Body of pancreas (tissue), 4 donors: Measurements from ENCODE around the gene CMPK2. TPM values are rescaled to one million over a fixed set of nuclear protein-coding genes. Genes with fewer than 3 reads are reported as not detected.

Experiments
- ATAC-seq: fragments of 150-250 bp; one replicate; pipeline ENCODE4 v1.9.1; 2016
- DNase-seq, 4 donors: peaks; one replicate each; pipeline ENCODE4 v3.0.0-alpha.2; 2019
- H3K27ac ChIP-seq, 4 donors: fragments of 200-600 bp; sonication (generic); 1 replicate in 3 of 4; 2 replicates in 1 of 4; pipeline versions ENCODE4 v1.5.1 to v1.6.1; 2016 to 2019; ENCODE audit warnings: mild to moderate bottlenecking in 1 of 4, mixed read lengths in 1 of 4, moderate library complexity in 1 of 4
- H3K27me3 ChIP-seq, 2 donors: fragments of 200-600 bp; sonication (generic); one replicate each; pipeline ENCODE4 v1.6.0; 2016; ENCODE audit warnings: mild to moderate bottlenecking in 1 of 2
- H3K36me3 ChIP-seq, 2 donors: fragments of 200-600 bp; sonication (generic); replicated peaks in 1 of 2; 2 replicates each; pipeline ENCODE4 v1.5.1; 2016; ENCODE audit warnings: low read depth in 2 of 2; ENCODE audit not compliant: insufficient read depth in 1 of 2
- H3K4me1 ChIP-seq: fragments of 200-600 bp; sonication (generic); one replicate; pipeline ENCODE4 v1.6.0; 2016
- H3K4me3 ChIP-seq, 2 donors: fragments of 200-600 bp; sonication (generic); 1 replicate in 1 of 2; 2 replicates in 1 of 2; pipeline ENCODE4 v1.5.1; 2016 to 2019
- H3K9me3 ChIP-seq, 3 donors: fragments of 200-600 bp; sonication (generic); 1 replicate in 2 of 3; 2 replicates in 1 of 3; pipeline ENCODE4 v1.5.1; 2016
- CTCF ChIP-seq, 7 experiments: fragments of 450-650 bp in 4 of 7; fragments of 200-600 bp in 3 of 7; sonication (generic) in 3 of 7; IDR thresholded peaks; one replicate each; pipeline ENCODE4 v1.5.1; 2016 to 2019; ENCODE audit warnings: antibody characterized with exemption in 7 of 7
- POLR2A ChIP-seq, 3 donors: fragments of 450-650 bp; IDR thresholded peaks; one replicate each; pipeline ENCODE4 v1.6.1; 2016; ENCODE audit warnings: antibody characterized with exemption in 3 of 3, mild to moderate bottlenecking in 2 of 3
- WGBS, 2 donors: methylation state at CpG; one replicate each; pipeline ENCODE4 v1.1.5; 2017; 5-methylcytosine and 5-hydroxymethylcytosine counted together
- intact Hi-C: fragments of 100-400 bp; cut with DNase I; formaldehyde crosslinking; loops from one replicate; pipeline ENCODE4 v1.15.1; 2023
- total RNA-seq, 2 donors: library from RNA; depleted of rRNA; stranded (reverse); fragments of >200 nt; gene quantifications; one replicate each; pipeline ENCODE4 v1.1.0, GENCODE V29; 2016

Gene CMPK2
- total RNA-seq, 2 donors from 2014 or later, result 6.7 to 6.9 TPM

- TF ChIP-seq POLR2A (IDR thresholded peaks at IDR 0.05), result no peak
- no peak for TF ChIP-seq CTCF (IDR thresholded peaks at IDR 0.05)
- H3K9me3 ChIP-seq, result no peaks in the 10 kb centered on the region
- 83 to 87% methylated on average over 7 of the region's 7 CpGs for WGBS, 2 donors
- no peaks in the 10 kb centered on the region for H3K36me3 ChIP-seq
- H3K4me3 ChIP-seq, result no peak overlapping the region
- ATAC-seq, result no peak
- peak overlapping the region in 1 of 4 donors; percentile 94 for H3K27ac ChIP-seq
- intact Hi-C loops, result no loop called here
- peaks cover 22% of the 10 kb centered on the region for H3K4me1 ChIP-seq
- no peaks in the 10 kb centered on the region for H3K27me3 ChIP-seq
- no peak for DNase-seq
Observed at GRCh38 chr2:6866982-6867381, 1.3 kb upstream of the CMPK2 start.

GRCh38 chr2:6866275-6866671, 566 bp upstream of the CMPK2 start:
- TF ChIP-seq POLR2A (IDR thresholded peaks at IDR 0.05) (no peak), CTCF (IDR thresholded peaks at IDR 0.05) (peak; percentile 25 to 59 (median 50))
- peaks cover 22% of the 10 kb centered on the region for H3K4me1 ChIP-seq
- no peaks in the 10 kb centered on the region for H3K27me3 ChIP-seq
- intact Hi-C loops, result no loop called here
- peak overlapping the region; percentile 82 to 94 (median 86) for H3K27ac ChIP-seq
- peak; percentile 64 for ATAC-seq
- peak overlapping the region; percentile 15 to 69 for H3K4me3 ChIP-seq
- H3K36me3 ChIP-seq, result no peaks in the 10 kb centered on the region
- WGBS, 2 donors, result 2 to 3% methylated on average over 9 of the region's 9 CpGs
- no peaks in the 10 kb centered on the region for H3K9me3 ChIP-seq
- peak; percentile 48 to 63 (median 56) for DNase-seq

- WGBS, 2 donors, result 4 to 25% methylated on average over 5 to 36 of the region's 37 CpGs
- H3K4me1 ChIP-seq, result peaks cover 22% of the 10 kb centered on the region
- intact Hi-C loops, result no loop called here
- H3K36me3 ChIP-seq, result no peaks in the 10 kb centered on the region
- no peaks in the 10 kb centered on the region for H3K27me3 ChIP-seq
- peak overlapping the region; percentile 82 to 94 (median 86) for H3K27ac ChIP-seq
- H3K9me3 ChIP-seq, result no peaks in the 10 kb centered on the region
- TF ChIP-seq POLR2A (IDR thresholded peaks at IDR 0.05) (no peak), CTCF (IDR thresholded peaks at IDR 0.05) (no peak)
- ATAC-seq (no peak), DNase-seq (peak in 2 of 4 donors; percentile 25 to 43)
- H3K4me3 ChIP-seq, result peak overlapping the region; percentile 15 to 69
Observed at GRCh38 chr2:6864923-6865345, 773 bp downstream of the CMPK2 start.

GRCh38 chr2:6864231-6864754, 1.4 kb downstream of the CMPK2 start:
- no peaks in the 10 kb centered on the region for H3K36me3 ChIP-seq
- no peak overlapping the region for H3K4me3 ChIP-seq
- H3K9me3 ChIP-seq, result no peaks in the 10 kb centered on the region
- peaks cover 22% of the 10 kb centered on the region for H3K4me1 ChIP-seq
- ATAC-seq, result no peak
- intact Hi-C loops, result no loop called here
- TF ChIP-seq CTCF (IDR thresholded peaks at IDR 0.05) (no peak), POLR2A (IDR thresholded peaks at IDR 0.05) (no peak)
- DNase-seq, result no peak
- H3K27me3 ChIP-seq, result no peaks in the 10 kb centered on the region
- WGBS, 2 donors, result 65 to 70% methylated on average over 8 of the region's 8 CpGs
- peak overlapping the region in 1 of 4 donors; percentile 84 for H3K27ac ChIP-seq

- H3K27me3 ChIP-seq, result no peaks in the 10 kb centered on the region
- DNase-seq (peak in 1 of 4 donors; percentile 12), ATAC-seq (no peak)
- TF ChIP-seq POLR2A (IDR thresholded peaks at IDR 0.05), result no peak
- TF ChIP-seq CTCF (IDR thresholded peaks at IDR 0.05), result no peak
- H3K36me3 ChIP-seq, result peaks cover 0 to 2% of the 10 kb centered on the region in 2 donors
- intact Hi-C loops, result no loop called here
- H3K9me3 ChIP-seq, result peaks cover 0 to 2% (median 0%) of the 10 kb centered on the region in 3 donors
- H3K27ac ChIP-seq, result no peak overlapping the region
- no peak overlapping the region for H3K4me3 ChIP-seq
- 93% methylated on average over 6 of the region's 6 CpGs for WGBS, 2 donors
- peaks cover 22% of the 10 kb centered on the region for H3K4me1 ChIP-seq
Observed at GRCh38 chr2:6863792-6864191, 1.9 kb downstream of the CMPK2 start.
